ENCODE measurements around the gene TPH2. TPM values are rescaled to one million over a fixed set of nuclear protein-coding genes. Genes with fewer than 3 reads are reported as not detected.

Gene TPH2
- total RNA-seq, 3 donors from 2014 or later: not detected

- no peaks in the 10 kb centered on the region for H3K4me1 ChIP-seq
- H3K36me3 ChIP-seq: no peaks in the 10 kb centered on the region
- no peak for DNase-seq (ENCODE audit: low spot score in 2 of 2)
- intact Hi-C loops (cut with DNase I; ENCODE audit: low total_unique reads): no loop called here
- H3K27me3 ChIP-seq: no peaks in the 10 kb centered on the region
- H3K4me3 ChIP-seq: no peak overlapping the region
- H3K9me3 ChIP-seq: no peaks in the 10 kb centered on the region
- no peak overlapping the region for H3K27ac ChIP-seq
- no peak for TF ChIP-seq POLR2AphosphoS5 (IDR thresholded peaks at IDR 0.05)
- TF ChIP-seq CTCF (IDR thresholded peaks at IDR 0.05): no peak
- TF ChIP-seq POLR2A (IDR thresholded peaks at IDR 0.05): no peak
Measured at GRCh38 chr12:72031066-72031465, 92.4 kb downstream of the TPH2 start.

GRCh38 chr12:72033991-72034390 lies 95.3 kb downstream of the TPH2 start:
- Histone ChIP-seq H3K27me3 (no peaks in the 10 kb centered on the region), H3K4me1 (no peaks in the 10 kb centered on the region), H3K4me3 (no peak overlapping the region), H3K9me3 (no peaks in the 10 kb centered on the region), H3K27ac (no peak overlapping the region), H3K36me3 (no peaks in the 10 kb centered on the region)
- intact Hi-C loops (cut with DNase I; ENCODE audit: low total_unique reads): no loop called here
- DNase-seq (ENCODE audit: low spot score in 2 of 2): no peak
- TF ChIP-seq POLR2AphosphoS5 (IDR thresholded peaks at IDR 0.05) (no peak), CTCF (IDR thresholded peaks at IDR 0.05) (no peak), POLR2A (IDR thresholded peaks at IDR 0.05) (no peak)

DNA sequence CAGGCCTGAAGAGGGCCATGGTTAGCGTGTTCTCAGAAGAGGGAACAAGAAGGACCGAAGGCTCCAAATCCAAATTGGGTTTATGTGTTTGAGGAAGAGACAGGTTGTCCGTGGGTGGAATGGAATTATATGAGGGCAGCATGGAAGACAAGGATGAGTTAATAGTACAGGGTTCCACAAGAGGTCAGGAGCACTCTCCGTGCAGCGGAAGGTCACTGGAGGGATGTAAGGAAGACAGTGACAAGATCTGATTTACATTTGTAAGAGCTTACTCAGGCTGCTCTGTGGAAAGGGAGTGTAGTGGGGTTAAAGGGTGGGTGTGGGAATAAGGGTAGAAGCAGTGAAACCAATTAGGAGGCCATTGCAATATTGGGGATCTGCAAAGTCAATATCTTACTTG lies 97.0 kb downstream of the TPH2 start:
- TF ChIP-seq POLR2AphosphoS5 (IDR thresholded peaks at IDR 0.05): no peak
- no peak for TF ChIP-seq POLR2A (IDR thresholded peaks at IDR 0.05)
- TF ChIP-seq CTCF (IDR thresholded peaks at IDR 0.05): no peak
- H3K27me3 ChIP-seq: no peaks in the 10 kb centered on the region
- intact Hi-C loops (cut with DNase I; ENCODE audit: low total_unique reads): no loop called here

GRCh38 chr12:72036393-72036792 lies 97.7 kb downstream of the TPH2 start:
- H3K9me3 ChIP-seq: peaks cover 0 to 11% of the 10 kb centered on the region in 2 donors
- H3K4me1 ChIP-seq: no peaks in the 10 kb centered on the region
- TF ChIP-seq POLR2AphosphoS5 (IDR thresholded peaks at IDR 0.05) (no peak), POLR2A (IDR thresholded peaks at IDR 0.05) (no peak), CTCF (IDR thresholded peaks at IDR 0.05) (no peak)
- intact Hi-C loops (cut with DNase I; ENCODE audit: low total_unique reads): no loop called here
- H3K27me3 ChIP-seq: no peaks in the 10 kb centered on the region
- no peak overlapping the region for H3K4me3 ChIP-seq
- H3K27ac ChIP-seq: no peak overlapping the region
- DNase-seq (ENCODE audit: low spot score in 2 of 2): no peak
- no peaks in the 10 kb centered on the region for H3K36me3 ChIP-seq

More for the DNA sequence above, 97.0 kb downstream of the TPH2 start:
- no peak for DNase-seq (ENCODE audit: low spot score in 2 of 2)
- H3K4me1 ChIP-seq: no peaks in the 10 kb centered on the region
- no peak overlapping the region for H3K27ac ChIP-seq
- no peaks in the 10 kb centered on the region for H3K36me3 ChIP-seq
- H3K9me3 ChIP-seq: peaks cover 0 to 10% of the 10 kb centered on the region in 2 donors
- H3K4me3 ChIP-seq: no peak overlapping the region

- DNase-seq (ENCODE audit: low spot score in 2 of 2): no peak
- no peak overlapping the region for H3K4me3 ChIP-seq
- no peaks in the 10 kb centered on the region for H3K36me3 ChIP-seq
- no peaks in the 10 kb centered on the region for H3K27me3 ChIP-seq
- H3K4me1 ChIP-seq: no peaks in the 10 kb centered on the region
- TF ChIP-seq POLR2A (IDR thresholded peaks at IDR 0.05): no peak
- TF ChIP-seq CTCF (IDR thresholded peaks at IDR 0.05): no peak
- TF ChIP-seq POLR2AphosphoS5 (IDR thresholded peaks at IDR 0.05): no peak
- peaks cover 0 to 11% of the 10 kb centered on the region in 2 donors for H3K9me3 ChIP-seq
- no peak overlapping the region for H3K27ac ChIP-seq
- intact Hi-C loops (cut with DNase I; ENCODE audit: low total_unique reads): no loop called here
Measured at GRCh38 chr12:72037006-72037795, 98.6 kb downstream of the TPH2 start.
